Measurements from ENCODE around the gene KHDC3L. TPM values are rescaled to one million over a fixed set of nuclear protein-coding genes. Genes with fewer than 3 reads are reported as not detected.

KHDC3L gene
- total and polyA plus RNA-seq, 2 of the 13 experiments (the other 11 are each of a cell fraction or from before 2014, with no cell fraction given) = not detected

DNA sequence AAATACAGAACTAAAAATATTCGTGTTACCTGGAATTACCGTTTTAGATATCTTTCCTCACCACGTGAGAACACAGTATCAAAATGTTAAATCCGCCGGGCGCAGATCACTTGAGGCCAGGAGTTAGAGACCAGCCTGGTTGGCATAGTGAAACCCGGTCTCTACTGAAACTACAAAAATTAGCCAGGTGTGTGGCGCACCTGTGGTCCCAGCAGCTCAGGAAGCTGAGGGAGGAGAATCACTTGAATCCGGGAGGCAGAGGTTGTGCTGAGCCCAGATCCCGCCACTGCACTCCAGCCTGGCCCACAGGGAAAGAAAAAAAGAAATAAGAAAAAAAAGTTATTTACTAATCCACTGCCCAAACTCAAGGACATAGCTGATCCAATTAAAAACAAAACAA, 27.4 kb downstream of the KHDC3L start (continued):
- TF ChIP-seq, protein P1, sequence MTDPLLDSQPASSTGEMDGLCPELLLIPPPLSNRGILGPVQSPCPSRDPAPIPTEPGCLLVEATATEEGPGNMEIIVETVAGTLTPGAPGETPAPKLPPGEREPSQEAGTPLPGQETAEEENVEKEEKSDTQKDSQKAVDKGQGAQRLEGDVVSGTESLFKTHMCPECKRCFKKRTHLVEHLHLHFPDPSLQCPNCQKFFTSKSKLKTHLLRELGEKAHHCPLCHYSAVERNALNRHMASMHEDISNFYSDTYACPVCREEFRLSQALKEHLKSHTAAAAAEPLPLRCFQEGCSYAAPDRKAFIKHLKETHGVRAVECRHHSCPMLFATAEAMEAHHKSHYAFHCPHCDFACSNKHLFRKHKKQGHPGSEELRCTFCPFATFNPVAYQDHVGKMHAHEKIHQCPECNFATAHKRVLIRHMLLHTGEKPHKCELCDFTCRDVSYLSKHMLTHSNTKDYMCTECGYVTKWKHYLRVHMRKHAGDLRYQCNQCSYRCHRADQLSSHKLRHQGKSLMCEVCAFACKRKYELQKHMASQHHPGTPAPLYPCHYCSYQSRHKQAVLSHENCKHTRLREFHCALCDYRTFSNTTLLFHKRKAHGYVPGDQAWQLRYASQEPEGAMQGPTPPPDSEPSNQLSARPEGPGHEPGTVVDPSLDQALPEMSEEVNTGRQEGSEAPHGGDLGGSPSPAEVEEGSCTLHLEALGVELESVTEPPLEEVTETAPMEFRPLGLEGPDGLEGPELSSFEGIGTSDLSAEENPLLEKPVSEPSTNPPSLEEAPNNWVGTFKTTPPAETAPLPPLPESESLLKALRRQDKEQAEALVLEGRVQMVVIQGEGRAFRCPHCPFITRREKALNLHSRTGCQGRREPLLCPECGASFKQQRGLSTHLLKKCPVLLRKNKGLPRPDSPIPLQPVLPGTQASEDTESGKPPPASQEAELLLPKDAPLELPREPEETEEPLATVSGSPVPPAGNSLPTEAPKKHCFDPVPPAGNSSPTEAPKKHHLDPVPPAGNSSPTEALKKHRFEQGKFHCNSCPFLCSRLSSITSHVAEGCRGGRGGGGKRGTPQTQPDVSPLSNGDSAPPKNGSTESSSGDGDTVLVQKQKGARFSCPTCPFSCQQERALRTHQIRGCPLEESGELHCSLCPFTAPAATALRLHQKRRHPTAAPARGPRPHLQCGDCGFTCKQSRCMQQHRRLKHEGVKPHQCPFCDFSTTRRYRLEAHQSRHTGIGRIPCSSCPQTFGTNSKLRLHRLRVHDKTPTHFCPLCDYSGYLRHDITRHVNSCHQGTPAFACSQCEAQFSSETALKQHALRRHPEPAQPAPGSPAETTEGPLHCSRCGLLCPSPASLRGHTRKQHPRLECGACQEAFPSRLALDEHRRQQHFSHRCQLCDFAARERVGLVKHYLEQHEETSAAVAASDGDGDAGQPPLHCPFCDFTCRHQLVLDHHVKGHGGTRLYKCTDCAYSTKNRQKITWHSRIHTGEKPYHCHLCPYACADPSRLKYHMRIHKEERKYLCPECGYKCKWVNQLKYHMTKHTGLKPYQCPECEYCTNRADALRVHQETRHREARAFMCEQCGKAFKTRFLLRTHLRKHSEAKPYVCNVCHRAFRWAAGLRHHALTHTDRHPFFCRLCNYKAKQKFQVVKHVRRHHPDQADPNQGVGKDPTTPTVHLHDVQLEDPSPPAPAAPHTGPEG (CRISPR knock-in tag; IDR thresholded peaks at IDR 0.05) = no peak
- no peak for TF ChIP-seq ZMYM3 (CRISPR knock-in tag; IDR thresholded peaks at IDR 0.05)

DNA sequence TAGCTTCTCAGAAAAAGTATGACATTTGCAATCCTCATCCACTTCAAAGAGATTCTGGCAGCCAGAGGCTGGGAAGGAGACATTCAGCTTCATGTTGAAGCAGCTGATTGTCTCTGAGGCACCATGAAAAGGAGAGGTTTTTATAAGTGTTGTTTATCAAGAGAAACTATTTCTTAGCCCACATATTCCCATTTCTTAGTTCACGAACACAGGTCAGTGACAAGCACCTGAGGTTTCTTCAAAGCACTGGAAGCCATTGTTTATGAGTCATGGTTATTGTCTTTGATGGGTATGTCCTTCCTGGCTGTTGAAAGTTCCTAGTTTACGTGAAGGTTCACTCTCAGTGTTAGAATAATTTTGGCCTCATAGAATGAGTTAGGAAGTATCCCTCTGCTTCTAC, 29.2 kb downstream of the KHDC3L start:
- POLR2A ChIA-PET = no interaction called here
- WGBS (ENCODE audit: low lambda C conversion rate) = 15% methylated on average over 2 of the region's 2 CpGs
- DNase-seq (ENCODE audit: low spot score) (no peak), ATAC-seq (no peak), FAIRE-seq (no peak)
- no peaks in the 10 kb centered on the region for H4K20me1 ChIP-seq (ENCODE audit: insufficient read depth, low read length)
- no peaks in the 10 kb centered on the region for H3K36me3 ChIP-seq (replicated peaks in 1 of 2; ENCODE audit: control insufficient read depth in 1 of 2, insufficient read depth in 2 of 2, low read length in 2 of 2)
- H3K27ac ChIP-seq (ENCODE audit: extremely low read length, insufficient read depth, low read length) = no peak overlapping the region
- H3K4me2 ChIP-seq (ENCODE audit: low read depth, low read length) = no peak overlapping the region
- CTCF ChIA-PET (ENCODE audit: low intra/inter-chr PET ratio, low total read pairs) = no interaction called here
- peaks cover 0 to 6% of the 10 kb centered on the region in 2 experiments; a peak in 3 of 5 replicates for H3K27me3 ChIP-seq (ENCODE audit: control insufficient read depth in 1 of 2, insufficient read depth in 2 of 2, low read length in 2 of 2)
- 0 out of 2 replicates have a peak, but pooled peaks cover 6% of the 10 kb centered on the region for H3K4me1 ChIP-seq (ENCODE audit: insufficient read depth, low read length)
- intact Hi-C loops (cut with micrococcal nuclease; ENCODE audit: unreplicated experiment) = no loop called here
- H3K9ac ChIP-seq (ENCODE audit: insufficient read depth, low read depth, low read length) = no peak overlapping the region
- H3K9me3 ChIP-seq (ENCODE audit: low read length) = no peaks in the 10 kb centered on the region
- H3K4me3 ChIP-seq (replicated peaks in 1 of 3; ENCODE audit: insufficient read depth in 1 of 3, low read depth in 2 of 3, low read length in 3 of 3) = no peak overlapping the region
- in situ Hi-C loops (cut with HindIII; ENCODE audit: extremely low pct_ligation_motif_present, low pct_unique_long_range_greater_than_20kb) = no loop called here
- no peaks in the 10 kb centered on the region for H3K79me2 ChIP-seq (ENCODE audit: insufficient read depth, low read length)
- no TSS peak for BruUV-seq (replicated peaks)
- no peak overlapping the region for H2AFZ ChIP-seq (ENCODE audit: low read length)
- TF ChIP-seq FOXP1 (IDR thresholded peaks at IDR 0.05) (no peak), FOXP1 (CRISPR knock-in tag; IDR thresholded peaks at IDR 0.05) (no peak), RFX1 (IDR thresholded peaks at IDR 0.05) (no peak), RCOR2 (CRISPR knock-in tag; IDR thresholded peaks at IDR 0.05) (no peak), CENPX (CRISPR knock-in tag; IDR thresholded peaks at IDR 0.05) (no peak), ZKSCAN8 (CRISPR knock-in tag; IDR thresholded peaks at IDR 0.05; ENCODE audit: borderline replicate concordance) (no peak), IRF2 (CRISPR knock-in tag; IDR thresholded peaks at IDR 0.05) (no peak), HOXA7 (CRISPR knock-in tag; IDR thresholded peaks at IDR 0.05) (no peak), AHR (CRISPR knock-in tag; IDR thresholded peaks at IDR 0.05) (no peak), ZSCAN12 (CRISPR knock-in tag; IDR thresholded peaks at IDR 0.05) (no peak), ZEB1 (IDR thresholded peaks at IDR 0.05; ENCODE audit: insufficient replicate concordance, low read depth) (no peak), MXD4 (CRISPR knock-in tag; IDR thresholded peaks at IDR 0.05) (no peak), PHF8 (CRISPR knock-in tag; IDR thresholded peaks at IDR 0.05) (no peak), ZC3H13 (CRISPR knock-in tag; IDR thresholded peaks at IDR 0.05) (no peak)
- TF ChIP-seq, protein P2, sequence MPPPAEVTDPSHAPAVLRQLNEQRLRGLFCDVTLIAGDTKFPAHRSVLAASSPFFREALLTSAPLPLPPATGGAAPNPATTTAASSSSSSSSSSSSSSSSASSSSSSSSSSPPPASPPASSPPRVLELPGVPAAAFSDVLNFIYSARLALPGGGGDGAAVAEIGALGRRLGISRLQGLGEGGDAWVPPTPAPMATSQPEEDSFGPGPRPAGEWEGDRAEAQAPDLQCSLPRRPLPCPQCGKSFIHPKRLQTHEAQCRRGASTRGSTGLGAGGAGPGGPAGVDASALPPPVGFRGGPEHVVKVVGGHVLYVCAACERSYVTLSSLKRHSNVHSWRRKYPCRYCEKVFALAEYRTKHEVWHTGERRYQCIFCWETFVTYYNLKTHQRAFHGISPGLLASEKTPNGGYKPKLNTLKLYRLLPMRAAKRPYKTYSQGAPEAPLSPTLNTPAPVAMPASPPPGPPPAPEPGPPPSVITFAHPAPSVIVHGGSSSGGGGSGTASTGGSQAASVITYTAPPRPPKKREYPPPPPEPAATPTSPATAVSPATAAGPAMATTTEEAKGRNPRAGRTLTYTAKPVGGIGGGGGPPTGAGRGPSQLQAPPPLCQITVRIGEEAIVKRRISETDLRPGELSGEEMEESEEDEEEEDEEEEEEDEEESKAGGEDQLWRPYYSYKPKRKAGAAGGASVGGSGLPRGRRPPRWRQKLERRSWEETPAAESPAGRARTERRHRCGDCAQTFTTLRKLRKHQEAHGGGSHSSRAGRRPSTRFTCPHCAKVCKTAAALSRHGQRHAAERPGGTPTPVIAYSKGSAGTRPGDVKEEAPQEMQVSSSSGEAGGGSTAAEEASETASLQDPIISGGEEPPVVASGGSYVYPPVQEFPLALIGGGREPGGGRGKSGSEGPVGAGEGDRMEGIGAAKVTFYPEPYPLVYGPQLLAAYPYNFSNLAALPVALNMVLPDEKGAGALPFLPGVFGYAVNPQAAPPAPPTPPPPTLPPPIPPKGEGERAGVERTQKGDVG (CRISPR knock-in tag; IDR thresholded peaks at IDR 0.05; ENCODE audit: borderline replicate concordance) = no peak
